GM12878 (cell line): ENCODE data around the gene SIVA1.

Experiments
- BACH1 ChIP-seq: fragments of 450-650 bp; IDR thresholded peaks from 2 replicates; pipeline ENCODE4 v1.6.1; 2017; ENCODE audit warnings: mild to moderate bottlenecking, borderline replicate concordance
- BCL11A ChIP-seq: IDR thresholded peaks from 2 replicates; pipeline ENCODE4 v1.6.1; 2011; ENCODE audit warnings: low read depth, low read length
- CBFB ChIP-seq: IDR thresholded peaks from 2 replicates; pipeline ENCODE4 v1.6.1; 2016; ENCODE audit warnings: antibody characterized with exemption, low read depth
- CEBPB ChIP-seq, 2 experiments: fragments of 150-350 bp in 1 of 2; IDR thresholded peaks; 2 replicates each; pipeline ENCODE4 v1.6.1; 2012 to 2014; ENCODE audit warnings: low read depth in 2 of 2, low read length in 2 of 2, borderline replicate concordance in 1 of 2, inconsistent platforms in 1 of 2
- CHD1 ChIP-seq: IDR thresholded peaks from 2 replicates; pipeline ENCODE4 v1.6.1; 2012; ENCODE audit warnings: low read depth, low read length, improper control_type of control experiment
- EZH2 ChIP-seq: IDR thresholded peaks from 2 replicates; pipeline ENCODE4 v1.6.1; 2012; ENCODE audit warnings: low read depth, mild to moderate bottlenecking, control low read depth, inconsistent platforms, low read length, borderline replicate concordance; ENCODE audit not compliant: control insufficient read depth
- KAT2A ChIP-seq: conservative IDR thresholded peaks from 2 replicates; pipeline ENCODE4 v1.6.1; 2011; ENCODE audit warnings: low read depth, low read length; ENCODE audit not compliant: control insufficient read depth
- ZNF217 ChIP-seq: fragments of 450-650 bp; IDR thresholded peaks from 2 replicates; pipeline ENCODE4 v1.6.1; 2017; ENCODE audit warnings: antibody characterized with exemption, mild to moderate bottlenecking
- TF ChIP-seq, protein P1 (sequence below): fragments of 450-650 bp; IDR thresholded peaks from 2 replicates; pipeline ENCODE4 v1.6.1; 2017; ENCODE audit warnings: mild to moderate bottlenecking

GRCh38 chr14:104723651-104724406 lies 29.1 kb upstream of the SIVA1 start, which contains the start of gene ADSS1:
- TF ChIP-seq KAT2A (no peak), CBFB (no peak), CEBPB (IDR thresholded peaks at IDR 0.05; ENCODE audit: borderline replicate concordance in 1 of 2, low read depth in 2 of 2, low read length in 2 of 2) (no peak), EZH2 (no peak), BCL11A (no peak), CHD1 (no peak), BACH1 (no peak), ZNF217 (peak; percentile 61; the same call in 1 of the 2 replicates)
- TF ChIP-seq, protein P1, sequence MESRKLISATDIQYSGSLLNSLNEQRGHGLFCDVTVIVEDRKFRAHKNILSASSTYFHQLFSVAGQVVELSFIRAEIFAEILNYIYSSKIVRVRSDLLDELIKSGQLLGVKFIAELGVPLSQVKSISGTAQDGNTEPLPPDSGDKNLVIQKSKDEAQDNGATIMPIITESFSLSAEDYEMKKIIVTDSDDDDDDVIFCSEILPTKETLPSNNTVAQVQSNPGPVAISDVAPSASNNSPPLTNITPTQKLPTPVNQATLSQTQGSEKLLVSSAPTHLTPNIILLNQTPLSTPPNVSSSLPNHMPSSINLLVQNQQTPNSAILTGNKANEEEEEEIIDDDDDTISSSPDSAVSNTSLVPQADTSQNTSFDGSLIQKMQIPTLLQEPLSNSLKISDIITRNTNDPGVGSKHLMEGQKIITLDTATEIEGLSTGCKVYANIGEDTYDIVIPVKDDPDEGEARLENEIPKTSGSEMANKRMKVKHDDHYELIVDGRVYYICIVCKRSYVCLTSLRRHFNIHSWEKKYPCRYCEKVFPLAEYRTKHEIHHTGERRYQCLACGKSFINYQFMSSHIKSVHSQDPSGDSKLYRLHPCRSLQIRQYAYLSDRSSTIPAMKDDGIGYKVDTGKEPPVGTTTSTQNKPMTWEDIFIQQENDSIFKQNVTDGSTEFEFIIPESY, result no peak
